Hepatocyte (in vitro differentiated cells): ENCODE data around the gene KCTD7. TPM values are rescaled to one million over a fixed set of nuclear protein-coding genes. Genes with fewer than 3 reads are reported as not detected.

Experiments used
- DNase-seq: peaks from one replicate; pipeline ENCODE4 v3.0.0-alpha.2; 2016; ENCODE audit warnings: low spot score
- H2AFZ ChIP-seq: fragments of 200-600 bp; sonication (generic); 2 replicates; pipeline ENCODE4 v1.6.0; 2016; ENCODE audit warnings: antibody characterized with exemption, mild to moderate bottlenecking
- H3K27ac ChIP-seq: fragments of 200-600 bp; sonication (generic); 2 replicates; pipeline ENCODE4 v1.5.1; 2016; ENCODE audit warnings: mild to moderate bottlenecking
- H3K27me3 ChIP-seq: fragments of 200-600 bp; sonication (generic); 2 replicates; pipeline ENCODE4 v1.6.1; 2016
- H3K36me3 ChIP-seq: fragments of 200-600 bp; sonication (generic); replicated peaks from 2 replicates; pipeline ENCODE4 v1.5.1; 2016; ENCODE audit warnings: low read depth; ENCODE audit not compliant: insufficient read depth
- H3K4me1 ChIP-seq: fragments of 200-600 bp; sonication (generic); 2 replicates; pipeline ENCODE4 v1.5.1; 2016; ENCODE audit warnings: mild to moderate bottlenecking, moderate library complexity; ENCODE audit not compliant: insufficient read depth
- H3K4me2 ChIP-seq: fragments of 200-600 bp; sonication (generic); 2 replicates; pipeline ENCODE4 v1.6.0; 2016
- H3K4me3 ChIP-seq: fragments of 200-600 bp; sonication (generic); 2 replicates; pipeline ENCODE4 v1.5.1; 2016; ENCODE audit warnings: mild to moderate bottlenecking
- H3K79me2 ChIP-seq: fragments of 200-600 bp; sonication (generic); 2 replicates; pipeline ENCODE4 v1.6.0; 2017; ENCODE audit warnings: mild to moderate bottlenecking
- H3K9me2 ChIP-seq: fragments of 200-600 bp; sonication (generic); replicated peaks from 2 replicates; pipeline ENCODE4 v1.6.0; 2017; ENCODE audit warnings: mild to moderate bottlenecking; ENCODE audit not compliant: insufficient read depth
- H3K9me3 ChIP-seq: fragments of 200-600 bp; sonication (generic); 2 replicates; pipeline ENCODE4 v1.5.1; 2016; ENCODE audit warnings: low read depth, mild to moderate bottlenecking
- H4K20me1 ChIP-seq: fragments of 200-600 bp; sonication (generic); 2 replicates; pipeline ENCODE4 v1.6.0; 2016; ENCODE audit warnings: mild to moderate bottlenecking; ENCODE audit not compliant: insufficient read depth, poor library complexity, severe bottlenecking
- EZH2 ChIP-seq: fragments of 200-600 bp; sonication (generic); IDR thresholded peaks from 2 replicates; pipeline ENCODE4 v1.6.1; 2016; ENCODE audit warnings: antibody characterized with exemption, mild to moderate bottlenecking, borderline replicate concordance
- EZH2phosphoT487 ChIP-seq: fragments of 200-600 bp; sonication (generic); IDR thresholded peaks from one replicate; pipeline ENCODE4 v1.6.1; 2018; ENCODE audit warnings: antibody characterized with exemption, mild to moderate bottlenecking, low read depth, moderate library complexity; ENCODE audit not compliant: unreplicated experiment, severe bottlenecking
- WGBS: methylation state at CpG from one replicate; pipeline ENCODE4 v1.1.6; 2016; ENCODE audit warnings: low lambda C conversion rate; ENCODE audit errors: missing lambda C conversion rate; 5-methylcytosine and 5-hydroxymethylcytosine counted together
- polyA plus RNA-seq: library from polyadenylated mRNA; unstranded; fragments of >200 nt; fragmentation: Nextera tagmentation; extraction: Ambion mirVana; gene quantifications from 2 replicates; pipeline ENCODE4 v1.2.1, GENCODE V29; 2016
- total RNA-seq: library from RNA; depleted of rRNA; stranded (reverse); fragments of >200 nt; gene quantifications from 2 replicates; pipeline ENCODE4 v1.2.3, GENCODE V29; 2014
- TF ChIP-seq, protein P1 (sequence below): fragments of 200-600 bp; sonication (generic); IDR thresholded peaks from 2 replicates; pipeline ENCODE4 v1.5.1; 2016; ENCODE audit warnings: antibody characterized with exemption, mild to moderate bottlenecking; ENCODE audit not compliant: poor library complexity

The KCTD7 gene
- total and polyA plus RNA-seq, 2 experiments from 2014 or later: 7.2 to 9.4 TPM

DNA sequence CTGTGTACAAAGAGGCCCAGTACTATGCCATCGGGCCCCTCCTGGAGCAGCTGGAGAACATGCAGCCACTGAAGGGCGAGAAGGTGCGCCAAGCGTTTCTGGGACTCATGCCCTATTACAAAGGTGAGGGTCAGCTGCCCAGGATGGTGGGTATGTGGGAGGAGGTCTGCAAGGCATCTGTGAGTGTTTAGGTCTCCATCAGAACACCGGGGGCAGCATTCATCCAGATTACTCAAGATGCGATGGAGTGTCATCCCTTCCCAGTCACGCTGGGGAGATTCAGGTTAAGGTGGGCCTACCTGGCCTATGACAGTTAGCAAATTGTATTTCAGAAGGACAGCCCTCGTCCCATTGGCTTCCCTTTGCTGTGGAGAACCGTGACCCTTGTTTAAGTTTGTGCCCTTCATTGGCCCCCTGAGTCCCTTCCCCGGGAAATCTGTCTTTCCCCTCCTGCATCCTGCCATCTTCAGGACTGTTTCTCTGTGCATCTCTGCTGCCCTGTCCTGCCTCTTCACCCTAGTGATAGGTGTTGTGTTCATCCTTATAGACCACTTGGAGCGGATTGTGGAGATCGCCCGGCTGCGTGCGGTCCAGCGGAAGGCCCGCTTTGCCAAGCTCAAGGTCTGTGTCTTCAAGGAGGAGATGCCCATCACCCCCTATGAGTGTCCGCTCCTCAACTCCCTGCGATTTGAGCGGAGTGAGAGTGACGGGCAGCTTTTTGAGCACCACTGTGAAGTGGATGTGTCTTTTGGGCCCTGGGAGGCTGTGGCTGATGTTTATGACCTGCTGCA, 9.8 kb downstream of the KCTD7 start:
- peaks cover 21% of the 10 kb centered on the region for H3K4me1 ChIP-seq
- H3K27ac ChIP-seq: no peak overlapping the region
- DNase-seq: no peak
- H2AFZ ChIP-seq: no peak overlapping the region
- TF ChIP-seq, protein P1, sequence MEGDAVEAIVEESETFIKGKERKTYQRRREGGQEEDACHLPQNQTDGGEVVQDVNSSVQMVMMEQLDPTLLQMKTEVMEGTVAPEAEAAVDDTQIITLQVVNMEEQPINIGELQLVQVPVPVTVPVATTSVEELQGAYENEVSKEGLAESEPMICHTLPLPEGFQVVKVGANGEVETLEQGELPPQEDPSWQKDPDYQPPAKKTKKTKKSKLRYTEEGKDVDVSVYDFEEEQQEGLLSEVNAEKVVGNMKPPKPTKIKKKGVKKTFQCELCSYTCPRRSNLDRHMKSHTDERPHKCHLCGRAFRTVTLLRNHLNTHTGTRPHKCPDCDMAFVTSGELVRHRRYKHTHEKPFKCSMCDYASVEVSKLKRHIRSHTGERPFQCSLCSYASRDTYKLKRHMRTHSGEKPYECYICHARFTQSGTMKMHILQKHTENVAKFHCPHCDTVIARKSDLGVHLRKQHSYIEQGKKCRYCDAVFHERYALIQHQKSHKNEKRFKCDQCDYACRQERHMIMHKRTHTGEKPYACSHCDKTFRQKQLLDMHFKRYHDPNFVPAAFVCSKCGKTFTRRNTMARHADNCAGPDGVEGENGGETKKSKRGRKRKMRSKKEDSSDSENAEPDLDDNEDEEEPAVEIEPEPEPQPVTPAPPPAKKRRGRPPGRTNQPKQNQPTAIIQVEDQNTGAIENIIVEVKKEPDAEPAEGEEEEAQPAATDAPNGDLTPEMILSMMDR: no peak
- TF ChIP-seq EZH2 (no peak), EZH2phosphoT487 (no peak)
- H3K36me3 ChIP-seq: no peaks in the 10 kb centered on the region
- H3K4me2 ChIP-seq: no peak overlapping the region
- no peak overlapping the region for H3K4me3 ChIP-seq
- 96% methylated on average over 21 of the region's 21 CpGs for WGBS
- no peaks in the 10 kb centered on the region for H3K79me2 ChIP-seq
- H3K9me2 ChIP-seq: no peaks in the 10 kb centered on the region
- H3K27me3 ChIP-seq: no peaks in the 10 kb centered on the region
- H3K9me3 ChIP-seq: no peaks in the 10 kb centered on the region
- no peaks in the 10 kb centered on the region for H4K20me1 ChIP-seq

- Histone ChIP-seq H3K9me3 (no peaks in the 10 kb centered on the region), H3K4me3 (no peak overlapping the region), H4K20me1 (no peaks in the 10 kb centered on the region), H3K4me2 (no peak overlapping the region), H3K4me1 (peaks cover 21% of the 10 kb centered on the region), H3K9me2 (no peaks in the 10 kb centered on the region), H3K27ac (peak overlapping the region; percentile 66), H3K36me3 (no peaks in the 10 kb centered on the region), H2AFZ (no peak overlapping the region), H3K27me3 (no peaks in the 10 kb centered on the region), H3K79me2 (no peaks in the 10 kb centered on the region)
- TF ChIP-seq, protein P1: no peak
- no peak for TF ChIP-seq EZH2phosphoT487
- no peak for TF ChIP-seq EZH2
- DNase-seq: no peak
- 67% methylated on average over 3 of the region's 3 CpGs for WGBS
Observed at GRCh38 chr7:66639773-66640172, 11.1 kb downstream of the KCTD7 start.

DNA sequence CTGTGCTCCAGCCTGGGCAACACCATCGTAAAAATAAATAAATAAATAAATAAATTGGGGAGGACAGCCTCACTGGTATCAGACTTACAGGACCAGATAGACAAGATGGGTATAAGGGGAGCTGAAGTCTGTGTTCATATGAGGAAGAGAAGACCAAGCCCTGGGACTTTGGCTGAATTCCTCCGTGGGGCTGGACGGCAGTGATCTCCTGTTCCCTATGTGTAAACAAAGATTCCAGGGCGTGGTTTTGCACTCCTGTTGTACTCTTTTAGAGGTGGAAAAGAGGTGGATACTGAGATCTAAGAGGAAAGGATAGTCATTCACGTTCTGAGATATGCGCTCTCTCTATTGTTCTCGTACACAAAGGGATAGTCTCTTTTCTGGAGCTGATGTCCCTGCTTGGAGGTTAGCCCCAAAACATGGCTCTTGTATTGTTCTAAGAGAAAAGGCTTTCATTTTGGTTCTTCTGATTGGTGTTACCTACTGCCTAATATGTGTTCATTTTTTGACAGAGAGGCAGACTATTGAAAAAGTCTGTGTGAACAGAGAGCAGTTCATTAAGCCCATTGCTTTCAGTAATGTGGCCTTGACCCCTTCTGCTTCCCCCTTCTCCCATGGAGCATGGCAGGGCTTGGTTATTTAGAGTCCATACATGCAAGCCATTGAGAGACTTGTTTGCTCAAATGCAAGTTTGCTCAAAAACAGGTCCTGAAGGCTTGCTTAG, 12.3 kb downstream of the KCTD7 start:
- Histone ChIP-seq H3K9me3 (no peaks in the 10 kb centered on the region), H3K9me2 (no peaks in the 10 kb centered on the region), H3K36me3 (no peaks in the 10 kb centered on the region), H2AFZ (no peak overlapping the region), H3K4me3 (no peak overlapping the region), H3K27ac (peak overlapping the region; percentile 71), H3K27me3 (no peaks in the 10 kb centered on the region), H3K4me2 (peak overlapping the region; percentile 58), H4K20me1 (no peaks in the 10 kb centered on the region), H3K4me1 (peaks cover 21% of the 10 kb centered on the region), H3K79me2 (no peaks in the 10 kb centered on the region)
- peak; percentile 55 for DNase-seq
- 69% methylated on average over 7 of the region's 7 CpGs for WGBS
- TF ChIP-seq EZH2phosphoT487 (no peak), EZH2 (no peak)
- TF ChIP-seq, protein P1: no peak
